ENCODE measurements around the gene FNTB.

FNTB gene

GRCh38 chr14:65095633-65096205 lies 109.0 kb downstream of the FNTB start:
- DNase-seq = no peak

GRCh38 chr14:65096323-65097089 lies 109.8 kb downstream of the FNTB start:
- no peak for DNase-seq

- peak; percentile 58 for DNase-seq
Measured at GRCh38 chr14:65098586-65098985, 111.9 kb downstream of the FNTB start.

- DNase-seq = peak; percentile 39
Measured at GRCh38 chr14:65100922-65101541, 114.3 kb downstream of the FNTB start.

- peak; percentile 58 for DNase-seq
Measured at GRCh38 chr14:65101631-65102440, 115.1 kb downstream of the FNTB start.

- peak; percentile 99 for DNase-seq
Measured at GRCh38 chr14:65102441-65103149, 115.9 kb downstream of the FNTB start, which contains the start of gene MAX. Gene MAX, minus strand, starts transcription at chr14:65102517. Its CDS starts 178 bp downstream, at chr14:65102339.

- DNase-seq = peak; percentile 19
Measured at GRCh38 chr14:65103150-65103760, 116.6 kb downstream of the FNTB start.

GRCh38 chr14:65104791-65105190 lies 118.1 kb downstream of the FNTB start:
- DNase-seq = no peak

- DNase-seq = no peak
Measured at GRCh38 chr14:65106316-65106715, 119.6 kb downstream of the FNTB start.

- DNase-seq = no peak
Measured at GRCh38 chr14:65106736-65107135, 120.0 kb downstream of the FNTB start.

GRCh38 chr14:65107200-65107599 lies 120.5 kb downstream of the FNTB start:
- DNase-seq = no peak

GRCh38 chr14:65109357-65109756 lies 122.7 kb downstream of the FNTB start:
- no peak for DNase-seq

- DNase-seq = no peak
Measured at GRCh38 chr14:65110525-65110924, 123.8 kb downstream of the FNTB start.

All from CD4-positive, alpha-beta T cell treated with Interleukin-10 for 1 hour (primary cell).